GM18508 (cell line): ENCODE measurements around the gene GRIA1.
"Not testable (repeated sequence)": the region's sequence is repeated elsewhere in the genome, so short reads cannot be mapped to it uniquely, and the experiment has no call there.

Experiments
- ATAC-seq: cut with Tn5 transposase; IDR thresholded peaks from one replicate; pipeline ENCODE4 v1.9.1; 2021; ENCODE audit warnings: moderate number of reproducible peaks; ENCODE audit not compliant: insufficient read depth, unreplicated experiment

Gene GRIA1

DNA sequence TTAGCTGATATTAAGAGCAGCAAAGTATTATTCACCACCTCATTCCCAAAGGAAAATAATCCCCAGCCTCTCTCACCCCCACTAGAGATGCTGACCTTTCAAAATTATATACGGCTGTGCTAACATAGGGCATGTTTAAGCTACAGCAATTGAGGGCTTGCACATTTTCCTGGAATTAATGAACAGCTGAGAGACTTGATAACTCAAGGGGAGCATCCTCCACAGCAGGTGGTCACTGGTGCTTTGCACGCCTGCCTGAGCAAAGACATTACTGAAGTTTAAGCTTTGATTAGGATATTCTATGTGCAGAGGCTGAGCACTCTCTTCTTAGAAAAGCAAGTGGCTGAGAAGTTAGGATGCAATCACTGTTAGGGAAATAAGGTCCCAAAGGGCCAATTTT, 317.3 kb downstream of the GRIA1 start:
- no peak for ATAC-seq

DNA sequence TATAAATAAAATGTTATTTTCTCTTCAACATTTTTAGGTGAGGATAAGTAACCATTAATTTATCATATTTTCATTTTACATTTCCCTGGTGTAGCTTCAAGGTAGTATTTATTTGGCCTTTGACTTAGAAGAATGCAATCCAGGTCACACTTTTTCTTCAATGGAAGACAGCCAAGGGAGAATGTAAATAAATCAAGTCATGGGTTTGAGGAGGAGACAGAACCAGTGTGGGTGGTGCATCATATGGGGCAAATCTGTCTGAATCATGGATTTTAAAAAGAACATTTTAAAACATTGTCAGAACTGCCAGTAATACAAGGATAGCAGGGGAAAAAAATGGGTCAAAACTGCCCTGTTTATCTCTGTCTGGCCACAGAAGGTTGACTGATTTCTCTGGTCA, 318.7 kb downstream of the GRIA1 start:
- no peak for ATAC-seq

- ATAC-seq, result no peak
Observed at GRCh38 chr5:153813901-153814300, 323.4 kb downstream of the GRIA1 start.

GRCh38 chr5:153816870-153817269, 326.4 kb downstream of the GRIA1 start:
- no peak for ATAC-seq

DNA sequence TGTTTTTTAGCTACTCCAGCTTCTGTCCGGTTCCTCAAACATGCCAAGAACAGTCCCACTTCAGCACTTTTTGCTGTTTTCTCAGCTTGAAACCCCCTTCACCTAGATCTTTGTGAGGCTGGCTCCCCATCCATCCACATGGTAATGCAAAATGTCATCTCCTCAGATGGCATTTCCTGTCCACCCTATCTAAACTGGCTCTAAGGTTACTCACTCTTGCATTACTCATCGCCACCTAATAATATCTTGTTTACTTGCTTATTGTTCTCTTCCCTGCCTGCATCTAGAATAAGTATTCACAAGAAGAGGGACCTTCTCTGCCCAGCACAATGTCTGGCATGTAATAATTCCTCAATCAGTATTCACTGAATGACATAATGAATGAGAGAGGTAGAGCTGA, 328.2 kb downstream of the GRIA1 start:
- no peak for ATAC-seq

GRCh38 chr5:153823036-153823435, 332.6 kb downstream of the GRIA1 start:
- ATAC-seq, result no peak

DNA sequence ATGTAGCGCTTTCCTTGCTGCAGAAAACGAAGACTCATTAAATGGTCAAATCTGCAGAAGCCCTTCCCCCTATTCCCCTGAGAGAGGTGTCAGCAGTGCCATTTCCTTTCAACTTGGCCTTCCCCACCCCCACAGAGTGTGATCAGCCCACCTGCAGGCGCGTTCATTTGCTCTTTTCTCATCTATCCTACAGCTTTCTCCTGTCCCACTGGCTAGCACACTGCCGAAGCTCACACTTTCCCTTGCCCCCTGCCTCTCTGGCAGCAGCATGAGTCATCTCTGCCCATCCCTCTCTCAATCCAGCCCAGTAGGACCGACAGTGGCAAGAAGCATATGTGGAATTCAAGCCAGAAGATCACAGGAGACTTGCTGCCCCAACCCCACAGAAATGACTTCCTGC, 334.4 kb downstream of the GRIA1 start:
- ATAC-seq, result no peak

DNA sequence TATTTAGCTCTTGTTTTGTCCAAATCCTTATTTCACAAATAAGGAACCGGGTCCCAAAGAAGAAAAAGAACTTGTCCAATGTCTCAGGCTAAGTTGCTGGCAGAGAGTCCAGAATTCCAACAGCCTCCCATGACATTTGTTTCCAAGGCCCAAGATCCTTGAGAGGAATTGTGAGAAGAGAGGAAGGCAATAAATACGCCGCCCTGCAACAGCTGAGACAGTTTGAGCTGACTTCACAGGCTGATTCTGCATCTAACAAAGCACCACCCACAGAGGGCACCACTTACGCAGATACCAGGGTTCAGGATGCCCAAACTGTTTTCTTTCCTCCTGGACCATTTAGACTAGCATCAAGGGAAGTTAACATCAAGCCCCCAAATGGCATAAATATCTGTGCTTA, 336.9 kb downstream of the GRIA1 start:
- ATAC-seq, result no peak

GRCh38 chr5:153829510-153830065, 339.1 kb downstream of the GRIA1 start:
- ATAC-seq, result no peak

- ATAC-seq, result peak; percentile 78
Observed at GRCh38 chr5:153831973-153832372, 341.5 kb downstream of the GRIA1 start.

DNA sequence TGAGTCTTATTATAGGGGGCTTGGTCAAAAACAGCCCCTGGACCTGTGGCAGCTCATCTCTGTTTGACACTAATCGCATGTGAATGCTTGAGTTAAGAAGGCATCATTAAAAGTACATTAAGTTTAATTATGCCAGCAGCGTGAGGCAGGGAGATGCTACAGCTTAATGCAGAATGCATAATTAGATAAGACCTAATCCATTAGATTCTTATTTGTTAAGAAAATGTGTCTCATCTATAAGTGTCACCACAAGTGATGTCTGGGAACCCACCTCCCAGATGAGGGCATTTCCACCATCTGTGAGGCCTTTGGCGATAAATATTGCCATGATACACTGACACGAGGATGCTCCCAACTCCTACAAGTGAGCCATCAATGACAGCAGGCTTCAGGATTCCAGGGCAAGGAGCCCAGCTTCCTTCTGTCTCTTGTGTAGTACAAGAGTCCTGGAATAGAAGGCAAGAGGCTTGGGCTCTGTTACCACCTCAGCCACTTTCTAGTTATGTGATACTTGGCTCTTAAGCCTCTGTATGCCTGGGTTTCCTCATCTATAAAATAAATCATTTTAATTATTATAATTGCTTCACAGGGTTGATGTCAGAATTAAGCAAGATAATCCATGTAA, 345.5 kb downstream of the GRIA1 start:
- ATAC-seq, result no peak

DNA sequence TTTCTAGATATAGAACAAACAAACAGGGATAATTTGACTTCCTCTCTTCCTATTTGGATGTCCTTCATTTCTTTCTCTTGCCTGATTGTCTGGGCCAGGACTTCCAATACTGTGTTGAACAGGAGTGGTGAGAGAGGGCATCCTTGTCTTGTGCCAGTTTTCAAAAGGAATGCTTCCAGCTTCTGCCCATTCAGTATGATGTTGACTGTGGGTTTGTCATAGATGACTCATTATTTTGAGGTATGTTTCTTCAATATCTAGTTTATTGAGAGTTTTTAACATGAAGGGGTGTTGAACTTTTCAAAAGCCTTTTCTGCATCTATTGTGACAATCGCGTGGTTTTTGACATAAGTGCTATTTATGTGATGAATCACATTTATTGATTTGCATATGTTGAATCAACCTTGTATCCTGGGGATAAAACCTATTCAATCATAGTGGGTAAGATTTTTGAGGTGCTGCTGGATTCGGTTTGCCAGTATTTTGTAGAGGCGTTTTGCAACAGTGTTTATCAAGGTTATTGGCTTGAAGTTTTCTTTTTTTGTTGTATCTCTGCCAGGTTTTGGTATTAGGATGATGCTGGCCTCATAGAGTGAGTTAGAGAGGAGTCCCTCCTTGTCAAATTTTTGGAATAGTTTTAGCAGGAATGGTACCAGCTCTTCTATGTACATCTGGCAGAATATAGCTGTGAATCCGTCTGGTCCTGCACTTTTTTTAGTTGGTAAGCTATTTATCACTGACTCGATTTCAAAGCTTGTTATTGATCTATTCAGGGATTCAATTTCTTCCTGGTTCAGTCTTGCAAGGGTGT, 359.0 kb downstream of the GRIA1 start:
- ATAC-seq, result not testable (repeated sequence)

- no peak for ATAC-seq
Observed at GRCh38 chr5:153860195-153860886, 369.9 kb downstream of the GRIA1 start.

DNA sequence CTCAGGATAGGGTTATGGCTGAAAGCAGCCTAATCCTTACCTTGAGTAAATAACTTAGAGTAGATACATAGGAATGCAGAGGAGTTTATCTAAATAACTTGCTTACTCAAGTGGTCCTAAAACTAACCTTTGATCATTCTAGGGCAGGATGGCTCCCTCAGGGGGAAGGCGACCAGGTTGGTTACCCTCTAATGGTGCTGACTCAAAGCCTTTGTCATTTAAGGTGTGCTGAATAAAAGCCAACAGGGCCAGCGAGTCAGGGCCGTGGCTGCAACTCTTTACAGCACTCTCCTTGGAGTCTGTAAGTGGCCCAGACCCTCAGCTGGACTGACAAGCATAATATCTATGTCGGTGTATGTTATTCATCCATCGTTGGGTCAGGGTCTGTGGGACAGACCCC, 372.4 kb downstream of the GRIA1 start:
- ATAC-seq, result not testable (repeated sequence)
